Upper lobe of left lung (tissue), 4 donors: ENCODE results near the gene SOCS7.

ENCODE experiments used
- CTCF ChIP-seq, 6 experiments: fragments of 450-650 bp in 4 of 6; fragments of 200-600 bp in 2 of 6; sonication (generic) in 2 of 6; IDR thresholded peaks; one replicate each; pipeline ENCODE4 v1.5.1; 2016 to 2019; ENCODE audit warnings: antibody characterized with exemption in 6 of 6
- EP300 ChIP-seq, 4 donors: sonication (generic); formaldehyde crosslinking; IDR thresholded peaks; one replicate each; pipeline ENCODE4 v1.5.1; 2017; ENCODE audit warnings: antibody characterized with exemption in 4 of 4, control low read depth in 2 of 4
- POLR2A ChIP-seq, 4 donors: fragments of 450-650 bp; IDR thresholded peaks; one replicate each; pipeline ENCODE4 v1.5.1; 2016 to 2017; ENCODE audit warnings: antibody characterized with exemption in 4 of 4, mild to moderate bottlenecking in 2 of 4
- POLR2AphosphoS5 ChIP-seq, 2 donors: sonication (generic); formaldehyde crosslinking; IDR thresholded peaks; one replicate each; pipeline ENCODE4 v1.5.1; 2017; ENCODE audit warnings: antibody characterized with exemption in 2 of 2

- TF ChIP-seq CTCF (IDR thresholded peaks at IDR 0.05) = no peak
- TF ChIP-seq POLR2A (IDR thresholded peaks at IDR 0.05) = no peak
- TF ChIP-seq POLR2AphosphoS5 (IDR thresholded peaks at IDR 0.05) = no peak
- TF ChIP-seq EP300 (IDR thresholded peaks at IDR 0.05) = no peak
Observed at GRCh38 chr17:38338053-38338452, 13.6 kb upstream of the SOCS7 start.
